Rectal smooth muscle tissue (tissue), 1 donor: ENCODE data around the gene CASZ1.

Experiments used
- H3K27ac ChIP-seq: one replicate; pipeline ENCODE4 v1.7.0; 2013; ENCODE audit warnings: low read depth, low read length, inconsistent platforms
- H3K27me3 ChIP-seq: one replicate; pipeline ENCODE4 v1.7.0; 2013; ENCODE audit warnings: low read length; ENCODE audit not compliant: control insufficient read depth, insufficient read depth
- H3K36me3 ChIP-seq: one replicate; pipeline ENCODE4 v1.7.0; 2013; ENCODE audit warnings: low read length; ENCODE audit not compliant: control insufficient read depth, insufficient read depth
- H3K4me1 ChIP-seq: one replicate; pipeline ENCODE4 v1.7.0; 2013; ENCODE audit warnings: low read length; ENCODE audit not compliant: control insufficient read depth, insufficient read depth
- H3K4me3 ChIP-seq: one replicate; pipeline ENCODE4 v1.7.0; 2013; ENCODE audit warnings: low read length
- H3K9ac ChIP-seq: one replicate; pipeline ENCODE4 v1.7.0; 2013; ENCODE audit warnings: low read length

CASZ1 gene

DNA sequence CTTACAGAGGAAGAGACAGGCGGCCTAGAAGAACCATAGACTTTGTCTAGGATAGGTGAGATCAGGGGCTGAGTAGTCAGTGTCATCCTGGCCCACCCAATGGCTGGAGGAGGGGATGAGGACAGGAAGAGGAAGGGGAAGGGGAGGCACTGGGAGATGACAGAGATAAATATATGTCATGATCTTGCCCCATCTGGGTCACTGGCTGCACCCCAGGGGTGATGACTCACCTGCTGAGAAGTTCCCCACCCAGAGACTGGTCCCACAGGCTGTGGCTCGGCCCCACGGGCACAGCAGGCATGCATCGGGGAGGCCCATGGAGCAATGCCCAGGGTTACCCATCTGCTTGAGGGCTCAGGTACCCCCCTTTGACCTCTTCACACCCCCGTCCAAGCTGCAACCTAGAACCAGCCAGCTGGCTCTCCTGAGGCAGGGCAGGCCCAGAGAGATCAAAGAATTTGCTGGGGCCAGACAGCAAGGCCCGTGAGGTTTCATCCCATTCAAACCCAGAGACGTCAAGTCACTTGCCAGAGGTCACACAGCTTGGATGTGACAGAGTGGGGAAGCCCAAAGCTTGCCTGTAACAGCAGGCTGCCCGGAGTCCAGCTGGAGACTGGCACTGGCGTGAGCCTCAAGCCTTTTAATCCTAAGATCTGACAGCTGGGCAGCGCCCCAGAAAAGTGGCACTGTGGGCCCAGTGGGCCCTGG lies 34.7 kb upstream of the CASZ1 start:
- Histone ChIP-seq H3K9ac (no peak overlapping the region), H3K27me3 (no peaks in the 10 kb centered on the region), H3K36me3 (no peaks in the 10 kb centered on the region), H3K4me3 (no peak overlapping the region), H3K4me1 (no peaks in the 10 kb centered on the region), H3K27ac (no peak overlapping the region)

GRCh38 chr1:10829965-10830515 lies 33.6 kb upstream of the CASZ1 start:
- Histone ChIP-seq H3K9ac (no peak overlapping the region), H3K4me3 (no peak overlapping the region), H3K36me3 (no peaks in the 10 kb centered on the region), H3K4me1 (no peaks in the 10 kb centered on the region), H3K27me3 (no peaks in the 10 kb centered on the region), H3K27ac (no peak overlapping the region)

DNA sequence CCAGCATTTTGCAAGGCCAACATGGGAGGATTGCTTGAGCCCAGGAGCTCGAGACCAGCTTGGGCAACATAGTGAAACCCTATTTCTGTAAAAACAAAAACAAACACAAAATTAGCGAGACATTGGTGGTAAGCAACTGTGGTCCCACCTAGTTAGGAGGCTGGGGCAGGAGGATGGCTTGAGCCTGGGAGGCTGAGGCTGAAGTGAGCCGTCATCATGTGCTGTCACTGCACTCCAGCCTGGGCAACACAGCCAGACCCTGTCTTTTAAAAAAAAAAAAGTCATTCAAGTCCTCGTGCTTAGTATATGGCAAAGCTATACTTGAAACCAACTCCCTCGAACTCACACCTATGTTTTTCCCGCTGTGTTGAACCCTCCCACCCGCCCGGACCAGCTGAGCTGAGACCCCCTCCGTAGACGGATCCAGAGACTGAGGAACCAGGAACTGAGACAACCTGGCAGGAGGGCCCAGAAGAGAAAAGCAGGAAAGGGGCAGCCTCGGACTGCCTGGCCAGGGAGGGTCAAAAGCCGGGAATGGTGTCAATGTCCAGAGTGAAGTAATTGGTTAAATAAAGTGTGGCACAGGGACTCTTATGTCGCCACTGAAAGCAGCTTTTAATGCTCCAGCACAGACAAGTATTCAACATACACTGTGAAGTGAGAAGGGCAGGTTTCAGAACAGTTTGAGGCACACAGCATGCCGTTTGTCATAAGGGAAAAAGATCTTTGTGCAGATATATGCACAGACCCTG lies 32.8 kb upstream of the CASZ1 start:
- Histone ChIP-seq H3K36me3 (no peaks in the 10 kb centered on the region), H3K27ac (no peak overlapping the region), H3K9ac (no peak overlapping the region), H3K27me3 (no peaks in the 10 kb centered on the region), H3K4me1 (no peaks in the 10 kb centered on the region), H3K4me3 (no peak overlapping the region)

- no peak overlapping the region for H3K27ac ChIP-seq
- no peak overlapping the region for H3K9ac ChIP-seq
- no peak overlapping the region for H3K4me3 ChIP-seq
- H3K27me3 ChIP-seq = no peaks in the 10 kb centered on the region
- H3K4me1 ChIP-seq = no peaks in the 10 kb centered on the region
- H3K36me3 ChIP-seq = no peaks in the 10 kb centered on the region
These were observed 31.2 kb upstream of the CASZ1 start for GRCh38 chr1:10827377-10828333.

GRCh38 chr1:10825592-10825991 lies 29.1 kb upstream of the CASZ1 start:
- no peaks in the 10 kb centered on the region for H3K4me1 ChIP-seq
- no peaks in the 10 kb centered on the region for H3K36me3 ChIP-seq

DNA sequence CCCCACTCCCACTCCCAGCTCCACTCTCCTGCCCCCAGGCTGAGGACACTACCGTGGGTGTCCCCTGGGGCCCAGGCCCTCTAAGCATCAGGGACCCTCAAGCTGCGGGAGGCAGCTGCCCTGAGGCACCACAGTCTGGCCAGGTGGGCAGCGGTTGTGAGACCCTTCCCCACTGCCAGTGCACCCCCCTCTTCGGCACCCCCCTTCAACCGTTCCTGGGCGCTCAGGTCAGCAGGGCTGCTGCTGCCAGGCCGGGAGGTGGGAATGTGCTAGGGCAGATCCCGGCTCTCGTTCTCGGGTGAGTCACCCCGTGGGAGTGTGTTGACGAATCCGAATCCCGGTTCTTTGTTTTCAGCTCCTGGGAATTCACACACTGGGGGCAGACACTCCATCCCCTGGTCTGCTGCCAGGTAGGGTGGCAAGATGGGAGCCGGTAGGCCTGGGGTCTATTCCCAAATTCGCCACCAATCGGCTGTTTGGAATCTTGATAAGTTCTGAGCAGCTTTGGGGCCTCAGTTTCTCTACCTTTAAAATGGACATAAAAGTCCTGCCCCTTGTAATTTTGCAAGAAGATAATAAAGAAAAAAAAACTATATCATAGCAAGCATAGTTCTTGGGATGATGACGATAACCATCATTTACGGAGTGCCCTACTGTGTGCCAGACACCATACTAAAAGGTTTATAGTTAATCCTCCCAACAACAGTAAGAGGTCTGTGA lies 28.5 kb upstream of the CASZ1 start:
- H3K27ac ChIP-seq = no peak overlapping the region
- H3K4me3 ChIP-seq = no peak overlapping the region
- H3K27me3 ChIP-seq = no peaks in the 10 kb centered on the region
- no peaks in the 10 kb centered on the region for H3K4me1 ChIP-seq
- no peak overlapping the region for H3K9ac ChIP-seq
- H3K36me3 ChIP-seq = no peaks in the 10 kb centered on the region

More at GRCh38 chr1:10825592-10825991, 29.1 kb upstream of the CASZ1 start:
- Histone ChIP-seq H3K4me3 (no peak overlapping the region), H3K27me3 (no peaks in the 10 kb centered on the region), H3K9ac (no peak overlapping the region), H3K27ac (no peak overlapping the region)

DNA sequence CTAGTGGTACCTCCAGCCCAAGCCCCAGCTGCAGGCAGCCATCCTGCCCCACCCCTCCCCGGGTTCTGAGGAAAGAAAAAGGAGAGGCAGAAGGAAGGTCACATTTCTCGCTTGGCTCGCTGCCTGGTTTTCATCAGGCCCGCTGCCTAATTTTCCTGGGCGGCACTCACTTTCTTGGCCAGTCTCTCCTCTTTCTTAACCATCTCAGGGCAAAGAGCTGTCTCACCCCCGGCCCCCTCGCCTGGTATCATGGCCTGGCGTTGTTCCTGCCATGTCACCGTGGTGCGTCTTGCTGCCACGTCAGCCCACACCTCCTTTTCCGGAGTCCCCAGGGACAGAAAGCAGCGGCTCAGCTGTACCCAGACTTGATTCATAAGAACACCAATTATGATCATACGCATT lies 26.6 kb upstream of the CASZ1 start:
- Histone ChIP-seq H3K27ac (no peak overlapping the region), H3K36me3 (no peaks in the 10 kb centered on the region), H3K4me3 (no peak overlapping the region), H3K9ac (no peak overlapping the region), H3K27me3 (no peaks in the 10 kb centered on the region), H3K4me1 (no peaks in the 10 kb centered on the region)

DNA sequence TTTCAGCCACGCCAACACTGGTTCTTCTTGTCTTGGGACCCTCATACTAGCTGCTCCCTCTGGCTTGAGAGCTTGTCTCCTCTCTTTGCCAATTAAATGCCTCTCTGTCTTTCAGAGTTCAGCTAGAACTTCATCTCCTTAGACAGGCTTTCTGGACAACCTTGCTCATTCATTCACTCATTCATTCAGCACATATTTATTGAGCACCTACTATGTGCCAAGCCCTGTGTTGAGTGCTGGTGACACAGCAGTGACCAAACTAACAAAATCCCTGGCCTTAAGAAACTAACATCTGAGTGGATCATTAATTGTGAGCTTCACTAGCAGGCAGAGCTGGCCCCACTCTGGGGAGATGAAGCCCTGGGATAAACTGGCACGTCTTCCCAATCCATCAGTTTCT lies 24.9 kb upstream of the CASZ1 start:
- no peak overlapping the region for H3K9ac ChIP-seq
- no peaks in the 10 kb centered on the region for H3K27me3 ChIP-seq
- no peak overlapping the region for H3K4me3 ChIP-seq
- no peaks in the 10 kb centered on the region for H3K4me1 ChIP-seq
- no peak overlapping the region for H3K27ac ChIP-seq
- H3K36me3 ChIP-seq = no peaks in the 10 kb centered on the region

DNA sequence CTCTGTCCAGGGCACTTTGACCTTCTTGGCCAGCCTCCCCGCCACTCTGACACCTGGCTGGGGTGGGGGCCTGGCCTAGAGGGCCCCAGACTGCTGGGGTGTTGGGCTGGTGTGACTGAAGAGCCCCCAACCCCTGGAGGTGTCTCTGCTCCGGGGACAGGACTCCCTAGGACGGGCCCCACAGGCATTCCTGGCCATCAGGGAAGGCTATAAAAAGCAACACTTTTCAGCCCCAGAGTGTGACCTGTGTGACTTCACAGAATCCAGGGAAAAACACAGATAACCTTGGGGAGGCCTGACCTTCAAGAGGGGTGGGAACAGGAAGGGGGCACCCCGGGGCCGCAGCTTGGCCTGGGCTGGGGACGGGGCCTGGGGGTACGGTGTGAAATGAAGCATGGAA lies 24.0 kb upstream of the CASZ1 start:
- no peaks in the 10 kb centered on the region for H3K4me1 ChIP-seq
- H3K36me3 ChIP-seq = no peaks in the 10 kb centered on the region
- no peak overlapping the region for H3K9ac ChIP-seq
- no peak overlapping the region for H3K27ac ChIP-seq
- no peaks in the 10 kb centered on the region for H3K27me3 ChIP-seq
- no peak overlapping the region for H3K4me3 ChIP-seq

GRCh38 chr1:10819198-10819901 lies 22.9 kb upstream of the CASZ1 start:
- H3K4me3 ChIP-seq = no peak overlapping the region
- H3K9ac ChIP-seq = no peak overlapping the region
- H3K27me3 ChIP-seq = no peaks in the 10 kb centered on the region
- no peak overlapping the region for H3K27ac ChIP-seq
- H3K36me3 ChIP-seq = no peaks in the 10 kb centered on the region
- H3K4me1 ChIP-seq = no peaks in the 10 kb centered on the region
